Heart left ventricle (tissue), 16 donors: ENCODE data around the gene ISOC2. TPM values are rescaled to one million over a fixed set of nuclear protein-coding genes. Genes with fewer than 3 reads are reported as not detected.
"Not testable (repeated sequence)": the region's sequence is repeated elsewhere in the genome, so short reads cannot be mapped to it uniquely, and the experiment has no call there.

Experiments used
- ATAC-seq, 4 donors: fragments of 200-7000 bp; cut with Tn5 transposase; one replicate each; pipeline ENCODE4 v1.9.1; 2020 to 2022; ENCODE audit warnings: moderate library complexity in 4 of 4, mild to moderate bottlenecking in 3 of 4, moderate number of reproducible peaks in 1 of 4
- DNase-seq, 5 donors: peaks; one replicate each; pipeline ENCODE4 v3.0.0-alpha.2; 2020
- H3K27ac ChIP-seq, 12 donors: fragments of 200-600 bp; sonication (generic) in 4 of 12; one replicate each; pipeline versions ENCODE4 v1.5.0 to v1.8.0; 2016 to 2022; ENCODE audit warnings: mild to moderate bottlenecking in 2 of 12
- H3K27me3 ChIP-seq, 9 donors: fragments of 200-600 bp; sonication (generic) in 2 of 9; one replicate each; pipeline versions ENCODE4 v1.5.1 to v1.8.0; 2016 to 2022; ENCODE audit warnings: mild to moderate bottlenecking in 3 of 9
- H3K36me3 ChIP-seq, 9 donors: fragments of 200-600 bp; sonication (generic) in 2 of 9; one replicate each; pipeline versions ENCODE4 v1.5.0 to v1.8.0; 2018 to 2022; ENCODE audit warnings: mild to moderate bottlenecking in 2 of 9
- H3K4me1 ChIP-seq, 12 donors: fragments of 200-600 bp; sonication (generic) in 4 of 12; one replicate each; pipeline versions ENCODE4 v1.5.0 to v1.8.0; 2016 to 2022; ENCODE audit warnings: mild to moderate bottlenecking in 3 of 12
- H3K4me3 ChIP-seq, 12 donors: fragments of 200-600 bp; sonication (generic) in 4 of 12; one replicate each; pipeline versions ENCODE4 v1.5.0 to v1.8.0; 2017 to 2022; ENCODE audit warnings: mild to moderate bottlenecking in 9 of 12, moderate library complexity in 4 of 12
- H3K9me3 ChIP-seq, 12 donors: fragments of 200-600 bp; sonication (generic) in 4 of 12; one replicate each; pipeline versions ENCODE4 v1.5.0 to v1.8.0; 2016 to 2022; ENCODE audit warnings: mild to moderate bottlenecking in 1 of 12
- CTCF ChIP-seq, 12 donors: fragments of 200-600 bp; sonication (generic) in 4 of 12; IDR thresholded peaks; one replicate each; pipeline versions ENCODE4 v1.5.0 to v1.8.0; 2018 to 2022; ENCODE audit warnings: antibody characterized with exemption in 12 of 12, mild to moderate bottlenecking in 5 of 12
- POLR2A ChIP-seq, 2 donors: fragments of 450-650 bp; IDR thresholded peaks; one replicate each; pipeline ENCODE4 v1.6.1; 2017; ENCODE audit warnings: antibody characterized with exemption in 2 of 2, mild to moderate bottlenecking in 2 of 2, moderate library complexity in 2 of 2
- WGBS, 4 donors: extraction: QIAGEN DNeasy Blood & Tissue Kit in 2 of 4; methylation state at CpG; one replicate each; pipeline versions ENCODE4 v1.1.5 to v1.1.7; 2013 to 2018; 5-methylcytosine and 5-hydroxymethylcytosine counted together
- intact Hi-C, 10 donors: fragments of 100-400 bp; cut with DNase I; formaldehyde crosslinking; loops; one replicate each; pipeline versions ENCODE4 v1.11.1 to v1.14.2; 2022
- polyA plus RNA-seq, 2 donors: library from polyadenylated mRNA; stranded (reverse); fragments of 200-250 nt; gene quantifications; one replicate each; pipeline ENCODE4 v1.2.3, GENCODE V29; 2013
- total RNA-seq, 9 donors: library from RNA; depleted of rRNA in 2 of 9; stranded (reverse); fragments of >200 nt in 2 of 9; fragmentation: NEBNext Ultra II Directional in 3 of 9; extraction: Animal tissue kit (Norgen Biotek cat#: 25700) in 3 of 9; gene quantifications; one replicate each; pipeline versions ENCODE4 v1.1.0 to v1.2.4, GENCODE V29; 2016 to 2023
- donor health status: ischemic (EF 13 %, LVEDD 7.1; RV severe dilation, severe dysfunction).
- donor health status: healthy with polysubstance abuse.
- donor health status: DM: no; HTN: yes; CAD: no.
- donor health status: DM: no; HTN: no; CAD: no.
- donor health status: ischemic (EF 25% LVEDD 6.9; RV normal size, moderate dysfunction).
- donor health status: ischemic (EF 25% LVEDD 5.7; RV mildly dilated, moderate dysfunction).
- donor health status: healthy.
- donor health status: DM: yes; HTN: yes; CAD: no.
- donor health status: ischemic (EF 35%, LVEDD 5.7; RV mildly dilated, moderate dysfunction).
- donor health status: nonischemic (EF 11% LVEDD 7.7; RV severe dilation, severe dysfunction).
- donor health status: DM: yes; HTN: yes; CAD: no.
- donor health status: PGD.
- donor health status: ischemic (EF 29% LVEDD 5.4; RV normal size, mild dysfunction).
- donor health status: nonischemic (EF 23%, LVEDD 6.1; RV moderate dilation, normal function).

The ISOC2 gene
- total and polyA plus RNA-seq, 11 donors, result 36.9 to 102 (median 51.1) TPM

- Histone ChIP-seq H3K36me3 (peaks cover 0 to 42% (median 16%) of the 10 kb centered on the region in 9 donors), H3K4me1 (peaks cover 0 to 12% (median 5%) of the 10 kb centered on the region in 12 donors), H3K4me3 (no peak overlapping the region), H3K9me3 (no peaks in the 10 kb centered on the region), H3K27me3 (no peaks in the 10 kb centered on the region), H3K27ac (no peak overlapping the region)
- no peak for TF ChIP-seq CTCF (IDR thresholded peaks at IDR 0.05)
- DNase-seq, result no peak
- intact Hi-C loops, result loop anchor here in 7 of 10 donors (2.0 to 10.0 kb wide), 7 partner anchors 26 to 620 kb away; partner anchors contain the start of gene ZNF628 (in 1 of the 7)
- 94 to 96% (median 94%) methylated on average over 9 of the region's 9 CpGs for whole genome bisulfite sequencing, 4 donors
- no peak for ATAC-seq
Observed at GRCh38 chr19:55502197-55502952, 40.9 kb upstream of the ISOC2 start.

GRCh38 chr19:55500368-55500952 is 39.0 kb upstream of the ISOC2 start:
- Histone ChIP-seq H3K27ac (no peak overlapping the region), H3K4me1 (peaks cover 0 to 12% (median 5%) of the 10 kb centered on the region in 12 donors), H3K36me3 (peaks cover 0 to 51% (median 16%) of the 10 kb centered on the region in 9 donors), H3K27me3 (no peaks in the 10 kb centered on the region), H3K4me3 (no peak overlapping the region), H3K9me3 (no peaks in the 10 kb centered on the region)
- WGBS, 4 donors, result 89 to 96% (median 94%) methylated on average over 15 to 26 of the region's 26 CpGs
- no peak for ATAC-seq
- TF ChIP-seq CTCF (IDR thresholded peaks at IDR 0.05), result no peak
- TF ChIP-seq POLR2A (IDR thresholded peaks at IDR 0.05), result no peak
- intact Hi-C loops, result loop anchor here in 7 of 10 donors (5.0 to 10.0 kb wide), 5 partner anchors 33 to 618 kb away; no protein-coding TSS in a partner anchor
- DNase-seq, result peak in 1 of 5 donors; percentile 42

GRCh38 chr19:55498246-55498840 is 36.9 kb upstream of the ISOC2 start:
- intact Hi-C loops, result no loop called here
- TF ChIP-seq CTCF (IDR thresholded peaks at IDR 0.05) (no peak), POLR2A (IDR thresholded peaks at IDR 0.05) (no peak)
- Histone ChIP-seq H3K9me3 (no peaks in the 10 kb centered on the region), H3K36me3 (peaks cover 0 to 51% (median 16%) of the 10 kb centered on the region in 9 donors), H3K27ac (no peak overlapping the region), H3K4me3 (no peak overlapping the region), H3K4me1 (peaks cover 0 to 16% (median 5%) of the 10 kb centered on the region in 12 donors), H3K27me3 (peaks cover 0 to 9% (median 0%) of the 10 kb centered on the region in 9 donors)
- ATAC-seq, result no peak
- no peak for DNase-seq
- WGBS, 4 donors, result 41 to 64% (median 47%) methylated on average over 2 of the region's 2 CpGs

- H3K27ac ChIP-seq, result no peak overlapping the region
- H3K4me3 ChIP-seq, result no peak overlapping the region
- no peak for TF ChIP-seq POLR2A (IDR thresholded peaks at IDR 0.05)
- no peak for TF ChIP-seq CTCF (IDR thresholded peaks at IDR 0.05)
- 81 to 89% (median 85%) methylated on average over 10 to 13 of the region's 13 CpGs for WGBS, 4 donors
- ATAC-seq (no peak), DNase-seq (peak in 1 of 5 donors; percentile 16)
- no peaks in the 10 kb centered on the region for H3K9me3 ChIP-seq
- H3K36me3 ChIP-seq, result peaks cover 0 to 51% (median 16%) of the 10 kb centered on the region in 9 donors
- intact Hi-C loops, result no loop called here
- peaks cover 0 to 11% (median 0%) of the 10 kb centered on the region in 9 donors for H3K27me3 ChIP-seq
- peaks cover 0 to 21% (median 11%) of the 10 kb centered on the region in 12 donors for H3K4me1 ChIP-seq
Observed at GRCh38 chr19:55497763-55498162, 36.3 kb upstream of the ISOC2 start.

GRCh38 chr19:55496820-55497219 is 35.4 kb upstream of the ISOC2 start:
- H3K4me3 ChIP-seq, H3K9me3 ChIP-seq, H3K27ac ChIP-seq, intact Hi-C loops, ATAC-seq, DNase-seq: not testable (repeated sequence)
- WGBS, 4 donors, result 81 to 83% (median 81%) methylated on average over 10 of the region's 10 CpGs
- Histone ChIP-seq H3K36me3 (peaks cover 0 to 47% (median 16%) of the 10 kb centered on the region in 9 donors), H3K4me1 (peaks cover 0 to 23% (median 14%) of the 10 kb centered on the region in 12 donors), H3K27me3 (peaks cover 0 to 11% (median 0%) of the 10 kb centered on the region in 9 donors)
